ENCODE results near the gene GSTM2.
A peak's percentile ranks its signal among the peaks of the same experiment; 100 is the strongest.

The GSTM2 gene

DNA sequence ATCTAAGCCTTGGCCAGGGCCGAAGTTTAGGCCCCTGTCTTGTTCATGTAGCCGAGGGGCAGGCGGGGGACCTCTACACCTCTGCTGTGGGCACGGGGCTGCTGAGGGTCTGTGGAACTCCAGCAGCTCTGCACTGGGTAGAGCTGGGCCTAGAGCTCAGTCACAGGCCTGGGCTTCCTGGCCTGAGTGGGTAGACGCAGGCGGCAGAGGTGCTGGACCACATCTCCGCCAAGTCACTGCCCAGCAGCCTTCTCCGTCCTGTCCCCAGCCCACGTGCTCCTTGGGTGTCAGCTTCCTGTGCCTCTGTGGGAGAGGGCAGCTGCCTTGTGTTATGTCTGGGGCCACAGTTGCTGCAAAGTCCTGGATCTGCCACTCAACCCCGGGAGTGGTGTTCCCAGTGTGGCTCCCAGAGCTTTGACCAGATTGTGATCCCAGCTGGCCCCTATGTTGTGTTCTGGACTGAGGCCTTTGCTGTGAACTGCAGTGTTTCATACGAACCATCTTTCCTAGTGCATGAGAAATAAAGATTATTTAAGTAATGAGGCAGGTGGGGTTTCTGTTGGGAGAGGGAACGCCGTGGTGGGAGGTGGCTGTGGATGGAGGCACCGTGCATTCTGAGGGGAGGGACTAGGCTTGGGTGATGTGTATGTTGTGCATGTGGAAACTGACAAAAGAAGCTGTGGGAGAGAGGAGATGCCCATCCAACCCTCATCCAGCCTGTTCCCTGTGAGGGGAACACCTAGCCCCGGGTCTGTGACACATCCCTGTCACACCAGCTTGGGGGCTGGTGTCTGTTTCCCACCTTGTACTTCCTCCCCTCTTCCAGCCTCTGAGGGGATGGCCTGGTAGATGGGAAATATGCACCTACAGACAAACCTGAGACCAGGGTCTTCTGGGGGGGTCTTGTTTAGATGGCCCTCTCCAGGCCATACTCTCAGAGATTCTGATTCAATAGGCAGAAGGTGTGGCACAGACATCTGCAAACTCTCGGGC, 36.0 kb upstream of the GSTM2 start:
- Histone ChIP-seq H3K9me3 (ENCODE audit: insufficient read depth, low read depth, low read length) (no peaks in the 10 kb centered on the region), H3K4me1 (ENCODE audit: insufficient read depth, low read length) (peaks cover 6% of the 10 kb centered on the region; the same call in 1 of the 2 replicates), H3K9ac (ENCODE audit: low read depth, low read length) (no peak overlapping the region), H3K36me3 (ENCODE audit: insufficient read depth, low read depth, low read length) (peaks cover 42% of the 10 kb centered on the region), H3K4me3 (ENCODE audit: low read length) (no peak overlapping the region), H3K27ac (ENCODE audit: low read length) (no peak overlapping the region), H3K27me3 (ENCODE audit: insufficient read depth, low read length) (no peaks in the 10 kb centered on the region)

DNA sequence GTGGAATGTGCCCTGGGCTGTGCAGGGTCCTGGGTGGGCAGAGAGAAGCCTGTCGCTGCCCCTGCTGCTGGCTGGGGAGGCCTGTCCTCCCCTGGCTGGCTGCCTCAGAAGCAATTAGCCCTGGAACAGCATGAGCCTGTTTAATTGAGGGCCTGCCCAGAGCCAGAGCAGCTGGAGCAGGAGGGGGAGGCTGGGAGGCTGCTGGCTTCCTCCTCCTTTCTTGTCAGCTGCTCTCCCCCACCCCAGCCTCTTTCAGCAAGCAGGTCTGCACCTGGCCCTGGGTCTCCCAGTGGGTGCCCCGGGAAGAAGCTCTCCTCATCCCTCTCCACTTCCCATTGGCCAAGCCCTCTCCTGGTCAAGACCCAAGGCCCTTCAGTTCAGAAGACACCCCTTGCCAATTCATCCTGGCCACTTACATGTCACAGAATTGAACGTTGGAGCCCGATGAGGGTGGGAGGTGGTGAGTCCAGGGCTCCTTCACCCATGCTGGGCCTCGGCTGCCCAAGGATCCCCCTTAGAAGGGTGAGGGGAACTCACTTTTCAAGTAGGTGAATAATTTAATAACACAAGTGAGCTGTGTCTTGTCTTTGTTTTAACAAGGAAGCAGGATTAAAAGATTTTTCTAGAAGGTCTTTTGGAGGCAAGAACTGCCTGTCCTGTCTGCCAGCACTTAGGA, 35.0 kb upstream of the GSTM2 start:
- Histone ChIP-seq H3K36me3 (ENCODE audit: insufficient read depth, low read depth, low read length) (peaks cover 32% of the 10 kb centered on the region), H3K27me3 (ENCODE audit: insufficient read depth, low read length) (no peaks in the 10 kb centered on the region), H3K9ac (ENCODE audit: low read depth, low read length) (no peak overlapping the region), H3K4me1 (ENCODE audit: insufficient read depth, low read length) (peaks cover 6% of the 10 kb centered on the region; the same call in 1 of the 2 replicates), H3K9me3 (ENCODE audit: insufficient read depth, low read depth, low read length) (no peaks in the 10 kb centered on the region), H3K4me3 (ENCODE audit: low read length) (no peak overlapping the region), H3K27ac (ENCODE audit: low read length) (no peak overlapping the region)

DNA sequence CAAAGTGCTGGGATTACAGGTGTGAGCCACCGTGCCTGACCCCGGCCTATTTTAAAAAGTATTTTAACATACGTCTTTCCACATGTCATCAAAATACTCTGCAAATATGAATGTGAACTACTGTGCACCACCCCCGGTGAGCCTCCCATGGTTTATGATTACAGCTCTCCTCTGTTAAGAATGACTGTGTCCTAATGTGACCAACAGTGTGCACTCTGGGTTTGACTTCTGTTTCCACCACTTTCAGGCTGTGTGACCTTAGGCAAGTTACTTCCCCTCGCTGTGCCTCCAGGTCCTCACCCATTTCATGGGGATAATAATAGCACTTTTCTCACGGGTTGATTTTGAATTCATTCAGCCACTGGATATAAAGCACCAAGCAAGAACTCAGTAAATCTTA, 33.6 kb upstream of the GSTM2 start:
- no peaks in the 10 kb centered on the region for H3K27me3 ChIP-seq (ENCODE audit: insufficient read depth, low read length)
- H3K36me3 ChIP-seq (ENCODE audit: insufficient read depth, low read depth, low read length) = peaks cover 19% of the 10 kb centered on the region
- H3K27ac ChIP-seq (ENCODE audit: low read length) = no peak overlapping the region
- no peak overlapping the region for H3K4me3 ChIP-seq (ENCODE audit: low read length)
- H3K9ac ChIP-seq (ENCODE audit: low read depth, low read length) = no peak overlapping the region
- H3K4me1 ChIP-seq (ENCODE audit: insufficient read depth, low read length) = peaks cover 6% of the 10 kb centered on the region; the same call in 1 of the 2 replicates
- H3K9me3 ChIP-seq (ENCODE audit: insufficient read depth, low read depth, low read length) = no peaks in the 10 kb centered on the region

DNA sequence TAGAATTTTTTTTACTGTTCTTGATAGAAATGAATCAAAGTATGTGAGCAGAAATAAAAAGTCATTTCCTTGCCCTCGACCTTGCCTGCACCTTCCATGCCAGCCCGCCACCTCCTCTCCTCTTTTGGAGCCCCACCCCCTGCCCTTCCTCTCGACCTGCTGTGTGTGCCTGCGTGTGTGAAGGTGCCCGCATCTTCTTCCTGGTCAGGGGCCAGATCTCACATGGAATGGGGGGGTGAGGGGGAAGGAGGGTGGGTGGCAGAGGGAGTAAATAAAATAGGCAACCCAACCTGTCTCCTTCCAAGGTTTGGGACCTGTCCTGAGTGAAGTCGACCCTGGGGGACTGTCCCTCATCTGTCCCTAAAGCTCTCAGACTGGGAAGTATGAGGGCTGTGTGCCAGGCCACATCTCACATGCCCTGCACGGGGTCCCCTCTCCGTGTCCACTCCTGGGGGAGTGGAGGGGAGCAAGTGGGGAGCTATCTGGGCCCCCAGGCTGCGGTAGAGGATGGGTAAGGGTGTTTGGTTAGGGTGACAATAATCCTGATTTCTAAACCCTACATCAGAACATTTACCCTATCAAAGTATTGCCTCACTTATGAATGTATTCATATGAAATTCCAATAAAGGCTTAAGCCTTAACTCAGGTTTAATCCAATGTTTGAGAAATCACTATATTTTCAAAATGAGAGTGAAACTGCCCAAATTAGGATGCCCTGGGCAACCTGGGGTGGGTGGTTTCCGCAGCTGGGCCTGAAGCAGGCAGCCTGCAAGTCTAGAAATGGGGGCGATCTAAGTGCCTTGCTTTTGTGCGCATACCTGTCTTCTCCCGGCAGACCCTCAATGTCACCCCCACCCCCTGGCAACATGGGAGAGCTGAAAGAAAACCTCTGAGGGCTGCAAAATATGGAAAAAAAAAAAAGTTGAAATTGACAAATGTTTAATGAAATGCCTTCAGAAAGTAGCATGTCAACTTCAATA, 32.8 kb upstream of the GSTM2 start:
- H3K9ac ChIP-seq (ENCODE audit: low read depth, low read length) = no peak overlapping the region
- no peak overlapping the region for H3K27ac ChIP-seq (ENCODE audit: low read length)
- H3K9me3 ChIP-seq (ENCODE audit: insufficient read depth, low read depth, low read length) = no peaks in the 10 kb centered on the region
- no peak overlapping the region for H3K4me3 ChIP-seq (ENCODE audit: low read length)
- H3K4me1 ChIP-seq (ENCODE audit: insufficient read depth, low read length) = peaks cover 6% of the 10 kb centered on the region; the same call in 1 of the 2 replicates
- H3K27me3 ChIP-seq (ENCODE audit: insufficient read depth, low read length) = no peaks in the 10 kb centered on the region
- peaks cover 13% of the 10 kb centered on the region for H3K36me3 ChIP-seq (ENCODE audit: insufficient read depth, low read depth, low read length)

DNA sequence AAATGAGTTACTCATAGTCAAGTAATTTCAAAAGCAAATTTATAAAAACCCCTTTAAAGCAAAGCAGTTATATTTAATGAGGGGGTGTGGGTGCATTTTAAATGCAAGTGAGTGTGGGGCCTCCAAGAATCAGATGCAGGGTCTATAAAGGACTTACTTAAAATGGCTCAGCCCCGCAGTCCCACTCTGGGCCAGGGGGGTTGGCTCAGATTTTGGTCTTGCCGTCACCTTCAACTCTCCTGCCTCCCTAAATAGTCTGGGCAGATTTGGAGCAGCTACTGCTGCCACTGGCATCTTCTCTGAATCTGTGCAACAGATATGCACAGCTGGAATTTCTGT, 32.0 kb upstream of the GSTM2 start:
- no peak overlapping the region for H3K4me3 ChIP-seq (ENCODE audit: low read length)
- H3K27me3 ChIP-seq (ENCODE audit: insufficient read depth, low read length) = no peaks in the 10 kb centered on the region
- peaks cover 10% of the 10 kb centered on the region for H3K36me3 ChIP-seq (ENCODE audit: insufficient read depth, low read depth, low read length)
- no peaks in the 10 kb centered on the region for H3K9me3 ChIP-seq (ENCODE audit: insufficient read depth, low read depth, low read length)
- no peak overlapping the region for H3K27ac ChIP-seq (ENCODE audit: low read length)
- peaks cover 6% of the 10 kb centered on the region; the same call in 1 of the 2 replicates for H3K4me1 ChIP-seq (ENCODE audit: insufficient read depth, low read length)
- H3K9ac ChIP-seq (ENCODE audit: low read depth, low read length) = no peak overlapping the region; the same call in 1 of the 2 replicates

DNA sequence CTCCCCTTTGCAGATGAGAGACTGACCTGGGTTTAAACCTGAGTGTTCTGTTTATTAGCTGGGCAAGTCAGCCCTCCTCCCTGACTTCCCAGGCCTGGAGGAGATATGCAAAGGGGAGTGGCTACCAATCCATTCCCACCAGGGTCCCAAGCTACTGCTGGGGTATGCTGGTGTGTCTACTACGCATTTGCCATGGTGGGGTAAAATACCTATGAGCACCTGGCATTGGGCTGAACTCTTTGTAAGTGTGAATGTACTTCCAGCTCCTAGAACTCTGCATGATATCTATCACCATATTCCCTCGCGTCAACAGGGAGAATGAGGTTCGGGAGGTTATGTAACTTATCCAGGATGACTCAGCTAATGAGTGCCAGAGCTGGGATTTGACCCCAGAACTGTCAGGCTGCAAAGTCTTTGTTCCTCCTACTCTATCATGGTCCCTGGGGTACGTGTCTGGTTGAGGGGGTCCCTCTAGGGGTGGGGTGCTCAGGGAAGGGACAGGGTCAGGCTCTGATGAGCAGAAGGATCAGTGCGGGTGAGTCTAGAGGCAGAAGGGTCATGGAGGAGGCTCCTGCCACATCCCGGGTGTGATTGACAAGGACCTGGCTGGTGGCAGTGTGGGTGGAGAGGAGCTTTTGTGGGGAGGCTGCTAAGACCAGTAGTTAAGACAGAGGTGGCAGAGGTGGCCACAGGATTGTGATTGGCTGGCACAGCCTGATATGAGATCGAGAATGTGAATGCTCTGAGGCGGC, 31.5 kb upstream of the GSTM2 start:
- H3K9me3 ChIP-seq (ENCODE audit: insufficient read depth, low read depth, low read length) = no peaks in the 10 kb centered on the region
- H3K27ac ChIP-seq (ENCODE audit: low read length) = no peak overlapping the region
- peaks cover 4% of the 10 kb centered on the region for H3K36me3 ChIP-seq (ENCODE audit: insufficient read depth, low read depth, low read length)
- H3K4me3 ChIP-seq (ENCODE audit: low read length) = no peak overlapping the region
- peak overlapping the region; percentile 19; the same call in 1 of the 2 replicates for H3K9ac ChIP-seq (ENCODE audit: low read depth, low read length)
- H3K4me1 ChIP-seq (ENCODE audit: insufficient read depth, low read length) = peaks cover 6% of the 10 kb centered on the region; the same call in 1 of the 2 replicates
- H3K27me3 ChIP-seq (ENCODE audit: insufficient read depth, low read length) = no peaks in the 10 kb centered on the region

DNA sequence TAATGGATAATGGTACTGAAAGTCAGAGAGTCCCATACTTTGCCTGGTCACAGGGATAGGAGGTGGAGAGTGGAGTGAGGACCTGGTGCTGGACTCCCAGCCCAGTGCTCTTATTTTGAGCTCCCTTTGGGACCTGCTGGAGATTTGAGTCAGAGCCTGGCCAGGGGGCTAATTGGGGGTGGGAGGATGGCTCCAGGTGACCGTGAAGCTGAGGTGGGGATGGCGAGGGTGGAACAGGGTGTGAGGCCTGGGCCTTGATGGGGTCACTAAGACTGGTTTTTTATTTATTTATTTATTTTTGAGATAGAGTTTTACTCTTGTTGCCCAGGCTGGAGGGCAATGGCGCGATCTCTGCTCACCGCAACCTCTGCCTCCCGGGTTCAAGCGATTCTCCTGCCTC, 30.4 kb upstream of the GSTM2 start:
- Histone ChIP-seq H3K4me1 (ENCODE audit: insufficient read depth, low read length) (peaks cover 6% of the 10 kb centered on the region; the same call in 1 of the 2 replicates), H3K27me3 (ENCODE audit: insufficient read depth, low read length) (no peaks in the 10 kb centered on the region), H3K9me3 (ENCODE audit: insufficient read depth, low read depth, low read length) (no peaks in the 10 kb centered on the region), H3K36me3 (ENCODE audit: insufficient read depth, low read depth, low read length) (no peaks in the 10 kb centered on the region), H3K4me3 (ENCODE audit: low read length) (no peak overlapping the region), H3K9ac (ENCODE audit: low read depth, low read length) (no peak overlapping the region), H3K27ac (ENCODE audit: low read length) (no peak overlapping the region)

DNA sequence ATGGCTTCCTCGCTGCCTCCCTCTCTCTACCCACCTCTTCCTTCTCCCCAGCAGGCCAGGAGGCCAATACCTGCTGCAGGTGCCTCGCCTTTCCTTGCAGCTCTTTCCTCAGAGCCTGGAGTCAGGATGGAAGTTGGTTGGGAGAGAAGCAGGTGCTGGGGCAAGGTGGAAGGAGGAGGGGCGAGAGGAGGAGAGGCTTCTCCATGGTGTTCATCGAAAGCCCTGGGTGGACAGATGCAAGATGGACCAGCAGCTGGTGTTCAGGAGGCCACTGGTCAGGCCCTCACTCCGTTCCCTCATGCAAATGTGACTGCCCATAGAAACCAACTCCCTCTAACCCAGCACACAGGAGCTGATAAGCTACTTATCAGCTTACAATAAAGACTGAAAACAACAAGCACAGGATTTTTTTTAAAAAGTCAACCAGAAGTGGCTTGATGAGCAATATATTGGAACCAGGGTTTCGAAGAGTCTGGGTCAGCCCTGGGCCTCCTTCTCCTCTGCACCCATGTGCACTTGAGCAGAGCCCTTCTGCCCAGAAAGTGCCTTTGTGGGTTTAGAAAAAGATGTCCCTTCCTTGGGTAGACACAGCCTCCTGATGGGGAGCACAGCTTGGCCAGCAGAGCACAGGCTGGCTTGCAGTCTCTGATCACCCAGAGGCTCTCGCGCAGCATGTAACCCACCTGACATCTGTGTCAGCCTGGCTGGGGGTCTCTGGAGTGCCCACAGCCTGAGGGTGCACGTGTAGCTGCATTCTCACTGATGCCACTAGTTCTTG, 28.6 kb upstream of the GSTM2 start:
- Histone ChIP-seq H3K36me3 (ENCODE audit: insufficient read depth, low read depth, low read length) (no peaks in the 10 kb centered on the region), H3K4me1 (ENCODE audit: insufficient read depth, low read length) (peaks cover 6% of the 10 kb centered on the region; the same call in 1 of the 2 replicates), H3K4me3 (ENCODE audit: low read length) (no peak overlapping the region), H3K27ac (ENCODE audit: low read length) (no peak overlapping the region), H3K9me3 (ENCODE audit: insufficient read depth, low read depth, low read length) (no peaks in the 10 kb centered on the region), H3K9ac (ENCODE audit: low read depth, low read length) (no peak overlapping the region), H3K27me3 (ENCODE audit: insufficient read depth, low read length) (peaks cover 7% of the 10 kb centered on the region; the same call in 1 of the 2 replicates)

DNA sequence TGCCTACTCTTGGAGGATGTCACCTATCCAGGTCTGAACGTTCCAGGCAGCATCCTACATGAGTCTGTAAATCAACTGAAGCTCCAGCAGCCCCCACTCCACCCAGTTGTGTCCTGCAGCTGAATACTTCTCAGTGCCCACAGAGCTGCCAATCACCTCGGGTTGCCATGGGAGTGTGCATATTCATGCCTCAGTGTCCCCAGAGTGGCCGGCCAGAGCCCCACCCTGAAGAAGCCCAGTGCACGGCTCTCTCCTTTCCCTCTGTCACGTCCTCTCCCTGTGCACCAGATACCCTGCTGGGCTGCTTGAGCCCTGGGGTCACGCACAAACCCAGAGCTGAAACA, 28.0 kb upstream of the GSTM2 start:
- H3K27me3 ChIP-seq (ENCODE audit: insufficient read depth, low read length) = peaks cover 7% of the 10 kb centered on the region; the same call in 1 of the 2 replicates
- H3K4me1 ChIP-seq (ENCODE audit: insufficient read depth, low read length) = peaks cover 6% of the 10 kb centered on the region; the same call in 1 of the 2 replicates
- H3K9ac ChIP-seq (ENCODE audit: low read depth, low read length) = no peak overlapping the region
- no peak overlapping the region for H3K4me3 ChIP-seq (ENCODE audit: low read length)
- no peaks in the 10 kb centered on the region for H3K36me3 ChIP-seq (ENCODE audit: insufficient read depth, low read depth, low read length)
- no peak overlapping the region for H3K27ac ChIP-seq (ENCODE audit: low read length)
- no peaks in the 10 kb centered on the region for H3K9me3 ChIP-seq (ENCODE audit: insufficient read depth, low read depth, low read length)

DNA sequence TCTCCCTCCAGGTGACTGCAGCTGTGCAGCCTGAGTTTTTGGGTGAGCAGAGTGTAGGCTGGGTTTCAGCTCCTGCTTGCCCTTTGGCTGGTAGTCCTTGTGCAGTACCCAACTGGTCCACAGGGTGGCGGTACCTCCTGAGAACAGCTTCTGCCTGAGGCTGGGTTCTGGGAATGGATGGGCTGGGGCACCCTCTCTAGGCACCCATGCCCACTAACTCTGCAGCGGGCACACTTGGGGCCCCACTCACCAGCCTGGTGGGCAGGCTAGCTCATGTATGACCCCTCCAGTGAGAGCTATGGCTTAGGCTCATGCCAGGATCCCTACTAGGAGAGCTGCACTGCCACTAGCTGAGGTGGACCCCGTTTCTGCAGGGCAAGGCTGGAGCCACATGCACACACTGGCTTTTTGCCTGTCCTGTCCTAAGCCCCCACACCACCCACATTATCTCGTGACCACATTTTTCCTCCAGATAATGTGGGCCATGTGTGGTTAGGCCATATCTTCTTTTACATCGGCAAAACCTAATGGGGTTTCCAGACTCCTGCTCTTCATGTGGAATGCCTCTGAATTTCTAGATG, 27.5 kb upstream of the GSTM2 start:
- Histone ChIP-seq H3K27me3 (ENCODE audit: insufficient read depth, low read length) (peaks cover 7% of the 10 kb centered on the region; the same call in 1 of the 2 replicates), H3K27ac (ENCODE audit: low read length) (no peak overlapping the region), H3K36me3 (ENCODE audit: insufficient read depth, low read depth, low read length) (no peaks in the 10 kb centered on the region), H3K9me3 (ENCODE audit: insufficient read depth, low read depth, low read length) (no peaks in the 10 kb centered on the region), H3K4me3 (ENCODE audit: low read length) (no peak overlapping the region), H3K9ac (ENCODE audit: low read depth, low read length) (no peak overlapping the region), H3K4me1 (ENCODE audit: insufficient read depth, low read length) (peaks cover 6% of the 10 kb centered on the region; the same call in 1 of the 2 replicates)
